GM19035 (cell line): ENCODE data around the gene EFNB3.
A peak's percentile ranks its signal among the peaks of the same experiment; 100 is the strongest.

Source experiments
- ATAC-seq: cut with Tn5 transposase; IDR thresholded peaks from one replicate; pipeline ENCODE4 v1.9.1; 2021; ENCODE audit not compliant: unreplicated experiment

The EFNB3 gene, protein sequence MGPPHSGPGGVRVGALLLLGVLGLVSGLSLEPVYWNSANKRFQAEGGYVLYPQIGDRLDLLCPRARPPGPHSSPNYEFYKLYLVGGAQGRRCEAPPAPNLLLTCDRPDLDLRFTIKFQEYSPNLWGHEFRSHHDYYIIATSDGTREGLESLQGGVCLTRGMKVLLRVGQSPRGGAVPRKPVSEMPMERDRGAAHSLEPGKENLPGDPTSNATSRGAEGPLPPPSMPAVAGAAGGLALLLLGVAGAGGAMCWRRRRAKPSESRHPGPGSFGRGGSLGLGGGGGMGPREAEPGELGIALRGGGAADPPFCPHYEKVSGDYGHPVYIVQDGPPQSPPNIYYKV

DNA sequence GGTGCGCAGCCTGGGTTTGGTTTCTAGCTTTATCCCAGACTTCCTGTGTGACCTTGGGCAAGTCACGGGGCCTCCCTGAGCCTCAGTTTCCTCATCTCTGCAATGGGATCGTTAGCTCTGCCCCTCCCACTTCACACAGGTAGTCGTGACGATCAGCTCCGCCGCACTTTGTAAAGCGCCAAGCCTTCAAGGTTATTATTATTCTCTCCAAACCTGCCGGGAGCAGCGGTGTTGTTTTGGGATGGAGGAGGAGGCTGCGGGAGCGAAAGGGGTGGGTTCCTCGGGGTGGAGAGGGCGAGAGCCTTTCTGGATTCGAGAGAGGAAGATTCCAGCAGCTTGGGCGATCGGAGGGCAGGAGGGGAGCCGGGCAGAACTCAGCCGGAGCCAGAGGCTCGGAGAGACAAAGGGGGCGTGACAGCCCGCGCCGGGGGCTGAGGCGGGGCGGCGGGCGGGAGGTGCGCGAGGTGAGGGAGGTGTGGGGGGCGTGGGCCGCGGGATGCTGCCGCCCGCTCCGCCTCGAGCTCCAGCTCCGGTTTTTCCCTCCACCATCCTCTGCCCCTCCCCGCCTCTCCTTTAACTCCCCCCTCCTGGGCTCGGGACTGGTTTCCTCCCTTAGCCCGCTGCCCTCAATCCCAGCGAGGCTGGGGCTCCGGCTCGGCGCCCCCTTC lies at the start of gene EFNB3:
TSS of gene EFNB3 (plus strand) at position 602 of the 668 bp plus-strand sequence. CDS start 397 bp downstream, outside the sequence.
- no peak for ATAC-seq

DNA sequence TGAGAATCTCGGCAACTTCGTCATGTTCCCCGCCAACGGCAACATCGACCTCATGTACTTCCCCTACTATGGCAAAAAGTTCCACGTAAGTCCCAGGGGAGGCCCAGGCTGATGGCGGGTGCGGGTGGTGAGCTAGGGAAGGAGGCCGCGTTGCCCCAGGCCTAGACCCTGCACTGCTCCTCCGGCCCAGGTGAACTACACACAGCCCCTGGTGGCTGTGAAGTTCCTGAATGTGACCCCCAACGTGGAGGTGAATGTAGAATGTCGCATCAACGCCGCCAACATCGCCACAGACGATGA lies 49.5 kb upstream of the EFNB3 start:
- ATAC-seq = no peak

DNA sequence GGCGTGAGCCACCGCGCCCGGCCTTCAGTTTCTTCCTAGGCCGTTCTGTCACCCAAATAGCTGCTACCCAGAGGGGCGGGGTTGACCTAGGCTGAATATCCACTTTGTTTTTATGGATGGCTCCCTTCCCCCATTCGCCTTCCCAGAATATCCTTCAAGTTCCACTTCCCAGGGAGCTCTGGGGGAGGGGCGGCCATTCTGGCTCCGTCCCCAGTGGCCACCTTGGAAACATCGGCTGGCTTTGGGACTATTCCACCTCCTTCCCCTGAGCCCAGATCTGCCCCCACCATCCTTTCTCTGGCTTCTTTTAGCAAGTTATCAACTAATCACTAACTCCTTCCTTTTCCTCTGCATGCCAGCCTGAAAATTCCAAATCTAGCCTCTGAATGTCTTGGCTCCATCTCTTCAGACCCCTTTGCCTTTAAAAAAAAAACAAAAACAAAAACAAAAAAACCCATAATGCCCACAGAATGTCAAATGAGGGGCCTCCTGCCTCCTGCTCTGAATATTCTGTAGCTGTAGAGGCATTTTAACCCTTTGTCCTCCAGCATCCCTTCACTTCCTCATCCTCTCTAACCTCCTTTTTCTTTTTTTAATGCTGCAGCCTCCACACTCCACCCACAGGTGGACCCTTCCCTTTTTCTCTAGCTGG lies 47.9 kb upstream of the EFNB3 start:
- no peak for ATAC-seq

DNA sequence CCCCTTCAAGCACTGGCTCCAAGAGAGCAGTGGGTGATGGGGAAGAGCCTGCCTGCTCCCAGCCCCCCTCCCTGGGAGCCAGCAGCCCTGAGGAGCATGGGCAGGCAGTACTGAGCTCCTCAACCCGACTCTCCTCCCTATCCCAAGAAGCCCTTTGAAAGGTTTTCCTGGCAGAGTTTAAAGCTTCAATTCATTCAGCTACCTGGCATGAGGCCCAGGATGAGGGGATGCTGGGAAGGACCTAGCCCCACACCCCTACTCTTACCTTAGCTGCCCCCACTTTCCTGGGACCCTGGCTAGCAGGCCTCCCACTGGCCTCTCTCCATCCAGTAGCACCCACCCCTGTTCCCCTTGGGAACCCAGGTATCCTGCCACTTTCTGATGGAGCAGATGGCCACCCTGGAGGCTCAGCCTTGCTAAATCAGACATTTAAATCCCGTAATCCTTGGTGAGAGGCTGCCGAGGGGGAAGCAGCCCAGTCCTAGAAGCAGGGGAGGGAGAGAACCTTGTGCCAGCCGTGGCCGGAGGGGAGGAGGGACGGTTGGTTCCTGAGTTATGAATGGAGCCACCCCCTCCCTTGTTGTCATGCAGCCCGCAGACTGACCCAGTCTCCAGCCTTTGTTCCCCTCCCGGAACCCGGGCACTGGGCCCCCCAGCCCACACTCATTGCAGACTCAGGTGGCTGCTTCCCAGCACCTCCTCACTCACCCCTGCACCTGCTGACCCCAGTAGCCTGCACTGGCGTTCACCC lies 37.2 kb upstream of the EFNB3 start:
- ATAC-seq = no peak

DNA sequence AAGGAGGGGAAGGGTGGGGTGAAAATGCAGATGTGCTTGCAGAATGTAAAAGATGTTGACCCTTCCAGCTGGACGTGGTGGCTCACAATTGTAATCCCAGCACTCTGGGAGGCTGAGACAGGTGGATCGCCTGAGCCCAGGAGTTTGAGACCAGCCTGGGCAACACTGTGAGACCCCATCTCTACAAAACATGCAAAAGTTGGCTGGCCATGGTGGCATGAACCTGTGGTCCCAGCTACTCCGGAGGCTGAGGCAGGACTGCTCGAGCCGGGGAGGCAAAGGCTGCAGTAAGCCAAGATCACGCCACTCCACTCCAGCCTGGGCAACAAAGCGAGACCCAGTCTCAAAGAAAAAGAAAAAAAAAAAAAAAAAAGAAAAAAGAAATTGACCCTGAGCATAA lies 36.5 kb upstream of the EFNB3 start:
- no peak for ATAC-seq

DNA sequence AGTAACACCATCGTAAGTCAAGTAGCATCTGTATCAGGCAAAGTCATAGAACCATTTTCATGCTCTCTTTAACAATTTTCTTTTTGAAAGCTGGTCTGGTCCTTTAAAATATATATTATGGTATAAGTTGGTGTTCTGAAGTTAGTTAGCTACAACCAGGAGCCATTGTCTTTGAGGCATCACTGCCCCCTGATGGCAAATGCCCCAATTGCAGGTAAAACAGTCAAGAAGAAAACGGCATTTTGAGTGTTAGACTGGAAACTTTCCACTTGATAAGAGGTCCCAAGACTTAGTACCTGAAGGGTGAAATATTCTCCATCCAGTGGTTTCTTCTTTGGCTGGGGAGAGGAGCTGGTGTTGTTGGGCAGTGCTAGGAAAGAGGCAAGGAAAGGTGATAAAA lies 31.8 kb upstream of the EFNB3 start:
- no peak for ATAC-seq

DNA sequence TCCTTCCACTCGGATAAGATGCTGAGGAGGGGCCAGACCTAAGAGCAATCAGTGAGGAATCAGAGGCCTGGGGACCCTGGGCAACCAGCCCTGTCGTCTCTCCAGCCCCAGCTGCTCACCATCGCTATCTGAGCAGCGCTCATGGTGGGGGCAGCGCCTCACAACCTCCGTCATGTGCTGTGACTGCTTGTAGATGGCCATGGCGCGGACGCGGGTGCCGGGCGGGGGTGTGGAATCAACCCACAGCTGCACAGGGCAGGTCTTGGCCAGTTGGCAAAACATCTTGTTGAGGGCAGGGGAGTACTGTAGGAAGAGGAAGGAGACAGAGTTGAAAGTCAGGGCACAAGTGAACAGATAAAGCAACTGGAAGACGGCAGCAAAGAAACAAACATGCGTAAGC lies 30.1 kb upstream of the EFNB3 start:
- no peak for ATAC-seq

DNA sequence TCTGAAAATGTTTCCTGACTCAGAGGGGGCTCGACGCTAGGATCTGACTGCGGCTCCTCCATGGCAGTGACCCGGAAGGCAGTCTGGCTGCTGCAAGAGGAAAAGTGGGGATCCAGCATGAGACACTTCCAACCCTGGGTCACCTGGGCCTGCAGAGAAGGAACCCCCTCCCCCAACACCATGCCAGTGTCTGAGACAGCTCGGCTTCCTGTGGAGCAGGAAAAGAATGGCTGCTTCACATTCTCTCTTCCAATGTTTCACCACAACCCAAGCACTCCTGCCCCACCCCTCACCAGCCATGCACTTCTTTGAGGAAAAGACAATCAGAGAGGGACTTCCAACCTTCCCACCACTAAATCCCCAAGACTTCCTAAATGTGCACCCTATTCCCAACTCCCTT lies 28.5 kb upstream of the EFNB3 start:
- no peak for ATAC-seq

DNA sequence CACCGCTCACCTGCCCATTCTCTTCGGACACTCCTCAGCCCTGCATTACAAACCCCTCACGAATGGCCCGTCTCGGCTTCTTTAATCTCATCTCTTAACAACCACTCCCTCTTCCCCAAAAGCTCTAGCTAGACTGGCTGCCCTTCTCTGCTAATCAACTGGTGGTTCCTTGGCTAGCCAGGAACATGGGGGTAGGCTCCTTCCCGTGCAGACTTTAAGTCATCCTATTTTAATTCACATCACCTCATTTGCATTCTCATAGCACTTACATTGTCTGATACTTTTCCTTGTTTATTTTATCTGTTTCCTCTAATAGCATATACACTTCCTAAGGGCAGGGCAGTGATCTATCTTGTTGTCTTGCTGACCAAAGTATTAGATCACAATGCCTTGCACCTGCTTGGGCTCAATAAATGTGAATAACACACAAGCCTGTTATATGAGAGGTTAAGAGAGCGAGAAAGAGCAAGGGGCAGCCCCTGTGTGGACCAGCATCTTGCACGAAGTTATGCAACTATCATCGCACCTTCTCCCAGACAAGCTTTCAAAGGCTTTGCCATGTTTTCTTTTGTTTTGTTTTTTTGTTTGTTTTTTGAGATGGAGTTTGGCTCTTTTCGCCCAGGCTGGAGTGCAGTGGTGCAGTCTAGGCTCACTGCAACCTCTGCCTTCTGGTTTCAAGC lies 27.5 kb upstream of the EFNB3 start:
- ATAC-seq = no peak

DNA sequence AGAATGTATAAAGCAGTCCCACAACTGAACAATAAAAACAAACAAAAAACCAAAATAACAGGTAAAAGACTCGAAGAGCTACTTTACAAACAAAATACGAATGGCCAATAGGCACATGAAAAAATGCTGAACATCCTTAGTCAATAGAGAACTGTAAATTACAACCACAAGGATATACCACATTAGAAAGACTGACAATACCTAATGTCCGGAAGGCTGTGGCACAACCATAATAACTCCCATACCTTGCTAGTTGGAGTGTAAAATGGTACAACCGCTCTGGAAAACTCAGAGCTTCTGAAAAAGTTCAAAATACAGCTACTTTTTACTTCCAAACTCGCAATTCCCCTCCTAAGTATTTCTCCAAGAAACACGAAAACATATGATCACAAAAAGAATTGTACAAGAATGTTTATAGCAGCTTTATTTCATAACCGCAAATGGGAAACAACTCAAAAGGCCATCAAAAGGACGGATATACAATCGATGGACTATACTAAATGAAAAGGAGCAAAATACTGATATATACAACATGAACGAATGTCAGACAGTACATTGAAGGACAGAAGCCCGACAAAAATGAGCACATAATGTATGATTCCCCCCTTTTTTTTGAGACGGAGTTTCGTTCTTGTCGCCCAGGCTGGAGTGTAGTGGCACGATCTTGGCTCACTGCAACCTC lies 20.0 kb upstream of the EFNB3 start:
- no peak for ATAC-seq

DNA sequence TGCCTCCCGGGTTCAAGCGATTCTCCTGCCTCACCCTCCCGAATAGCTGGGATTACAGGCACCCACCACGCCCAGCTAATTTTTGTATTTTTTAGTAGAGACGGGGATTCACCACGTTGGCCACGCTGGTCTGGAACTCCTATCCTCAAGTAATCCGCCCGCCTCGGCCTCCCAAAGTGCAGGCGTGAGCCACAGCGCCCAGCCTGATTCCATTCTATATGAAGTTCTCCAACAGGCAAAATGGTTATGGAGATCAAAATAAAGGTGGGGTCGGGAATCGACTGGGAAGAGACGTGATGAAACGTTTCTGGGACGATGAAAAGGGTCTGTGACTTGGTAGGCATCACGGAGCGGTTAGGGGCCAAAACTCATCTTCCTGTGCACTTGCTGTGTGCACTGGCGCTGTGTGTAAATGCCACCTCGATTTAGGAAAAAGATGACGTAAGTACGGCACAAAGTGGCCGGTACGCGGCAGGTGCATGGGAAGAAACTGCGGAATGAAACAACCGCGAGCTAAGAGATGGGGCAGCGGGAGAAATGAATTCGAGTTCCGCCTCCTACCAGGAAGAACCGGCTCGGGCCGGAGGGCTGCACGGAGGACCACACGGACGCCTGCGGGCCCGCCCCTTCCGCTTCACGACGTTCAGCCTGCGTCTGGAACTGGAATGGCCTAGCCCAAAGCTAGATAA lies 19.3 kb upstream of the EFNB3 start:
- ATAC-seq = peak; percentile 57

DNA sequence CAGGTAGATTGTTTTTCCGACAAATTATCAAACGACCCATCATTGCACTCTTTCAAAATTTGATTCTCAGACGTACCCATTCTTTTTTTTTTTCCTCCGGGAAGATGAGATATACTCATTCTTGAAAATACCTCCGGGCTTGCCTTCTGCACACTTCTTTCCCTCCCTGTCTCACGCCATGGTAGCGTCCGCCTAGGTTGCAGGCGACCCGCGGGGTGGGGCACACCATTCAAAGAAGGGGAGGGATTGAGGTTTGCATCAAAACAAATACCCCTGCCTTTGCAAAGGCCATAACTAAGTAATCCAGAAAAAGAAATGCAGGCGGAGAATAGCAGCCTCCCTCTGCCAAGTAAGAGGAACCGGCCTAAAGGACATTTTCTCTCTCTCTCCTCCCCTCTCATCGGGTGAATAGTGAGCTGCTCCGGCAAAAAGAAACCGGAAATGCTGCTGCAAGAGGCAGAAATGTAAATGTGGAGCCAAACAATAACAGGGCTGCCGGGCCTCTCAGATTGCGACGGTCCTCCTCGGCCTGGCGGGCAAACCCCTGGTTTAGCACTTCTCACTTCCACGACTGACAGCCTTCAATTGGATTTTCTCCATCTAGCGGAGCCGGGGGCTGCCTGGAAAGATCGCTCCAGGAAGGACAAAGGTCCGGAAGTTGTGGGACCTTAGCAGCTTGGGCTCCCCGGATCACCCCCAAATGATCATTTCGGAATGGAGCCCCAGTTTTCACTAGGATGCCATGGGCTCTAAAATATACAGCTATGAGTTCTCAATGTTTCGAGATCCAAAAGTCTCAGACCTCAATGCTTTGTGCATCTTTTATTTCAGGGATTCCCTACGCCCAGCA lies 18.6 kb upstream of the EFNB3 start:
- peak; percentile 43 for ATAC-seq

DNA sequence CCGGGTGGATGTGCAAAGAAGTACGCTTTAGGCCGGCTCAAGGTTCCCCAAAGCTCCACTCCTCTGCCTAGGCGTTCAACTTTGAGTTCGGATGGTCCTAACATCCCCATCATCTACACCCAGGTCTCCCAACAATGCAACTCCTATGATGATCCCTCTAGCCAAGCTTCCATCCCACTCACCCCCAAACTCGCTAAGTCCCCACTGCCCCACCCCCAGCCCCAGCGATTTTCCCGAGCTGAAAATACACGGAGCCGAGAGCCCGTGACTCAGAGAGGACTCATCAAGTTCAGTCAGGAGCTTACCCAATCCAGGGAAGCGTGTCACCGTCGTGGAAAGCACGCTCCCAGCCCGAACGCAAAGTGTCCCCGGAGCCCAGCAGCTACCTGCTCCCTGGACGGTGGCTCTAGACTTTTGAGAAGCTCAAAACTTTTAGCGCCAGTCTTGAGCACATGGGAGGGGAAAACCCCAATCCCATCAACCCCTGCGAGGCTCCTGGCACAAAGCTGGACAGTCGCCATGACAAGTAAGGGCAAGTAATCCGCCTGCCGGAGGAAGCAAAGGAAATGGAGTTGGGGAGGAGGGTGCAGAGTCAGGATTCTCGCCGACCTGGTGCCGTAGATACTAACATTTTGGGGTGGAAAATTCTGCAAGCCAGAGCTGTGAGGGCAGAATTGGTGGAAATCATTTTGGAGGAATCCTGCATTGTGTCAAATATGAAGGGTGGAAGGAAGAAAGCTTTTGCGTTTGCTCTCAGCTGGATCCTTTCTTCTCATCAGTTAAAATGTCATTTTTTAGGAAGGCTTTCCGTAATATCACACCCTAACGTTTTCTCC lies 17.7 kb upstream of the EFNB3 start, which contains the start of gene TP53:
TSS of gene TP53 (minus strand) at position 419 of the 836 bp plus-strand sequence. CDS start 10,896 bp downstream, outside the sequence.
- peak; percentile 36 for ATAC-seq

DNA sequence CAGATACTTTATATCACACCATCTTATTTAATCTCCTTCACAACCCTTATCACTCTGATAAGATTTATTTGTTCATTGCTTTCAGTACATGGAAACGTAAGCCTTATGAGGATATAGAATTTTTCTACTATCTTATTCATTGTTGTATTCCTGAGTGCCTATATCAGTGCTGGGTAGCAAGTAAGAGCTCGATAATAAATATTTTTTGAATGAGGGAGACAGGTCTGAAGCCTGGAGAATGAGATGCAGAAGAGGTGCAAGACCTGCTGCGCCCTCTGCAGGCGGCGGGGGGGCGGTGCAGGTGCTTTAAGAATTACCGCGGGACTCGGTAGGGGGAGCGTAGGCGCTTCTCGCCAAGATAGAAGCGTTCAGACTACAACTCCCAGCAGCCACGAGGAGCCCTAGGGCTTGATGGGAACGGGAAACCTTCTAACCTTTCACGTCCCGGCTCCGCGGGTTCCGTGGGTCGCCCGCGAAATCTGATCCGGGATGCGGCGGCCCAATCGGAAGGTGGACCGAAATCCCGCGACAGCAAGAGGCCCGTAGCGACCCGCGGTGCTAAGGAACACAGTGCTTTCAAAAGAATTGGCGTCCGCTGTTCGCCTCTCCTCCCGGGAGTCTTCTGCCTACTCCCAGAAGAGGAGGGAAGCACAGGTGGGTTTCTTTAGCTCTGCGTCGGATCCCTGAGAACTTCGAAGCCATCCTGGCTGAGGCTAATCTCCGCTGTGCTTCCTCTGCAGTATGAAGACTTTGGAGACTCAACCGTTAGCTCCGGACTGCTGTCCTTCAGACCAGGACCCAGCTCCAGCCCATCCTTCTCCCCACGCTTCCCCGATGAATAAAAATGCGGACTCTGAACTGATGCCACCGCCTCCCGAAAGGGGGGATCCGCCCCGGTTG lies 16.8 kb upstream of the EFNB3 start, which contains the start of gene WRAP53:
TSS of gene WRAP53 (plus strand) at position 570 of the 900 bp plus-strand sequence. CDS start at position 742, 172 bp downstream.
- peak; percentile 61 for ATAC-seq

DNA sequence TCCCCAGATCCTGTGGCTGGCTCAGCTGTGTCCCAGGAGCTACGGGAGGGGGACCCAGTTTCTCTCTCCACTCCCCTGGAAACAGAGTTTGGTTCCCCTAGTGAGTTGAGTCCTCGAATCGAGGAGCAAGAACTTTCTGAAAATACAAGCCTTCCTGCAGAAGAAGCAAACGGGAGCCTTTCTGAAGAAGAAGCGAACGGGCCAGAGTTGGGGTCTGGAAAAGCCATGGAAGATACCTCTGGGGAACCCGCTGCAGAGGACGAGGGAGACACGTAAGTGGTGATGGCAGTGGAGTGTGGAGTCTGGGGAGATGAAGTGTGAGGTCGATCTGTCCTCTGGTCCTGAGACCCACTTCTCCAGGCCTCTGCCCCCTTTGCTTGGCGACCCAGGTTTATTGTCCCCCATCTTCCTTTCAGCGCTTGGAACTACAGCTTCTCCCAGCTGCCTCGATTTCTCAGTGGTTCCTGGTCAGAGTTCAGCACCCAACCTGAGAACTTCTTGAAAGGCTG lies 16.1 kb upstream of the EFNB3 start:
- ATAC-seq = no peak

DNA sequence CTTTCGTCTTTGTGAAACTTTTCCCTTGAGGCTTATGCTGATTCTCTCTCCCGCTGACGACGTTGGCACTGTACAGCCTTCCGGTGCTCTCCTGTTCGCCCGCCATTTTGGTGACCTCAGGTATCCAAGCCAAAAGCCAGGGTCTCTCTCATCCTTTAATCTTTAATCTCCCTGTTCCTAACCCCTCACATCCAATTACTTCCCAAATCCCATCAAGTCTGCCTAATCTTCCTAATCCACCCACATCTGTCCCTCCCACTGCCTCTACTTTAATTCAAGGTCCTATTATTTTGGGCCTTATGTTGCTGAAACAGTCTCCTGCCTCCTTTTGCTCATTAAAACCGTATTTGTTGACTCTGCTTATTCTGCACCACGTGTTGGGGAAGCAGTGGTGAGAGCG lies 9.4 kb upstream of the EFNB3 start:
- ATAC-seq = no peak
